Caco-2 (cell line): ENCODE data around the gene ALG5. TPM values are rescaled to one million over a fixed set of nuclear protein-coding genes. Genes with fewer than 3 reads are reported as not detected.

Experiments used
- BruUV-seq: library from RNA; stranded (reverse); fragments of 400-500 nt; replicated peaks from 2 replicates; lab custom pipeline; 2021; lab: Mats Ljungman, UMichigan
- CTCF ChIA-PET: fragments of 300-600 bp; sonication (Branson Sonifier 250); formaldehyde crosslinking; loops from one replicate; lab custom pipeline; 2022; ENCODE audit warnings: antibody characterized with exemption; lab: Charles Lee
- POLR2A ChIA-PET: fragments of 300-600 bp; sonication (Branson Sonifier 250); formaldehyde crosslinking; loops from one replicate; lab custom pipeline; 2022; ENCODE audit warnings: antibody characterized with exemption; lab: Charles Lee
- DNase-seq, 2 experiments: peaks; one replicate each; pipeline versions ENCODE4 v3.0.0 to v3.0.0-alpha.2; 2020 to 2022
- H3K27me3 ChIP-seq: replicated peaks from 2 replicates; pipeline ENCODE4 v1.6.0; 2011; ENCODE audit warnings: low read length; ENCODE audit not compliant: control insufficient read depth, insufficient read depth
- H3K36me3 ChIP-seq: 2 replicates; pipeline ENCODE4 v1.5.1; 2011; ENCODE audit warnings: low read length; ENCODE audit not compliant: control insufficient read depth, insufficient read depth
- H3K4me1 ChIP-seq: fragments of 250-450 bp; sonication (Bioruptor Pico); 2 replicates; pipeline ENCODE4 v1.5.1; 2020; ENCODE audit warnings: mild to moderate bottlenecking
- H3K4me3 ChIP-seq: 2 replicates; pipeline ENCODE4 v1.5.1; 2011; ENCODE audit warnings: low read depth, mild to moderate bottlenecking, control low read depth, low read length
- H3K9me3 ChIP-seq: fragments of 250-450 bp; sonication (Bioruptor Pico); 2 replicates; pipeline ENCODE4 v1.5.1; 2020; ENCODE audit warnings: mild to moderate bottlenecking, moderate library complexity
- H3K27ac Mint-ChIP-seq: one replicate; pipeline ENCODE4 v1.8.0; 2022; ENCODE audit warnings: mixed read lengths; ENCODE audit not compliant: unreplicated experiment
- H3K27me3 Mint-ChIP-seq: one replicate; pipeline ENCODE4 v1.8.0; 2022; ENCODE audit warnings: mixed read lengths; ENCODE audit not compliant: insufficient read depth, unreplicated experiment
- H3K36me3 Mint-ChIP-seq: one replicate; pipeline ENCODE4 v1.8.0; 2022; ENCODE audit warnings: mild to moderate bottlenecking, mixed read lengths; ENCODE audit not compliant: insufficient read depth, unreplicated experiment
- H3K4me1 Mint-ChIP-seq: one replicate; pipeline ENCODE4 v1.8.0; 2022; ENCODE audit warnings: low read depth, mixed read lengths; ENCODE audit not compliant: unreplicated experiment
- H3K4me3 Mint-ChIP-seq: one replicate; pipeline ENCODE4 v1.8.0; 2022; ENCODE audit warnings: mild to moderate bottlenecking, moderate library complexity, mixed read lengths; ENCODE audit not compliant: unreplicated experiment
- H3K9me3 Mint-ChIP-seq: one replicate; pipeline ENCODE4 v1.8.0; 2022; ENCODE audit warnings: mixed read lengths; ENCODE audit not compliant: unreplicated experiment
- intact Hi-C: fragments of 100-400 bp; cut with micrococcal nuclease; formaldehyde crosslinking; loops from one replicate; pipeline ENCODE4 v1.10.0; 2022; ENCODE audit not compliant: unreplicated experiment
- total RNA-seq: library from RNA; stranded (reverse); gene quantifications from 2 replicates; pipeline ENCODE4 v1.2.3, GENCODE V29; 2022
- TF ChIP-seq, protein P1 (sequence below), 2 experiments: fragments of 200-600 bp in 1 of 2; IDR thresholded peaks; 1 replicate in 1 of 2; 2 replicates in 1 of 2; pipeline versions ENCODE4 v1.5.1 to v1.8.0; 2011 to 2022; ENCODE audit warnings: antibody characterized with exemption in 1 of 2, control low read depth in 1 of 2, inconsistent platforms in 1 of 2, low read depth in 1 of 2, low read length in 1 of 2, mild to moderate bottlenecking in 1 of 2, moderate library complexity in 1 of 2; ENCODE audit not compliant: insufficient read depth in 1 of 2, severe bottlenecking in 1 of 2, unreplicated experiment in 1 of 2

The ALG5 gene
- total RNA-seq, 1 experiment from 2014 or later, result 62.0 TPM

DNA sequence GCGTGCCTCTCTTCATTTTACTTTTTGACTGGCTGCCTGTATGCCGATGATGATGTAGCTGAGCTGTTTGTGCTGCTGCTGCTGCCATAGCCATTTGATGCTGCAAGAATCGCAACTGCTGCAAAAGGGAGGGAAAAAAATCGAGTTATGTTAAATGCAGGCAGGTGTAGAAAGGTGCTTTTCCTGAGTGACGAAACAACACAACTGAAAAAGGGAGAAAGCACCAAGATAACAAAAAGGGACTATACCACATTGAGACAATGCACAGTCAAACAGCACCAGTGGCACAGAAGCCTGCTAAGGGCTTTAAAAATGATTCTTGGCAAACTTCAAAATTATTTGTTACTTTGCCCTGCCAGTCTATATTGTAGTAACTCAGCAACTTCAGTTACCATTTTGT, 10.6 kb upstream of the ALG5 start:
- Mint-ChIP-seq H3K9me3 (no peaks in the 10 kb centered on the region), H3K36me3 (peaks cover 75% of the 10 kb centered on the region), H3K27me3 (no peaks in the 10 kb centered on the region), H3K27ac (no peak overlapping the region), H3K4me1 (no peaks in the 10 kb centered on the region), H3K4me3 (no peak overlapping the region)
- TF ChIP-seq, protein P1, sequence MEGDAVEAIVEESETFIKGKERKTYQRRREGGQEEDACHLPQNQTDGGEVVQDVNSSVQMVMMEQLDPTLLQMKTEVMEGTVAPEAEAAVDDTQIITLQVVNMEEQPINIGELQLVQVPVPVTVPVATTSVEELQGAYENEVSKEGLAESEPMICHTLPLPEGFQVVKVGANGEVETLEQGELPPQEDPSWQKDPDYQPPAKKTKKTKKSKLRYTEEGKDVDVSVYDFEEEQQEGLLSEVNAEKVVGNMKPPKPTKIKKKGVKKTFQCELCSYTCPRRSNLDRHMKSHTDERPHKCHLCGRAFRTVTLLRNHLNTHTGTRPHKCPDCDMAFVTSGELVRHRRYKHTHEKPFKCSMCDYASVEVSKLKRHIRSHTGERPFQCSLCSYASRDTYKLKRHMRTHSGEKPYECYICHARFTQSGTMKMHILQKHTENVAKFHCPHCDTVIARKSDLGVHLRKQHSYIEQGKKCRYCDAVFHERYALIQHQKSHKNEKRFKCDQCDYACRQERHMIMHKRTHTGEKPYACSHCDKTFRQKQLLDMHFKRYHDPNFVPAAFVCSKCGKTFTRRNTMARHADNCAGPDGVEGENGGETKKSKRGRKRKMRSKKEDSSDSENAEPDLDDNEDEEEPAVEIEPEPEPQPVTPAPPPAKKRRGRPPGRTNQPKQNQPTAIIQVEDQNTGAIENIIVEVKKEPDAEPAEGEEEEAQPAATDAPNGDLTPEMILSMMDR (IDR thresholded peaks at IDR 0.05; ENCODE audit: insufficient read depth in 1 of 2, low read depth in 1 of 2, low read length in 1 of 2, severe bottlenecking in 1 of 2, unreplicated experiment in 1 of 2), result no peak
- Histone ChIP-seq H3K9me3 (no peaks in the 10 kb centered on the region), H3K36me3 (peaks cover 2% of the 10 kb centered on the region), H3K4me3 (no peak overlapping the region), H3K4me1 (no peaks in the 10 kb centered on the region), H3K27me3 (no peaks in the 10 kb centered on the region)
- intact Hi-C loops, result no loop called here
- CTCF ChIA-PET, result no interaction called here
- no TSS peak for BruUV-seq
- POLR2A ChIA-PET, result no interaction called here
- DNase-seq, result no peak

DNA sequence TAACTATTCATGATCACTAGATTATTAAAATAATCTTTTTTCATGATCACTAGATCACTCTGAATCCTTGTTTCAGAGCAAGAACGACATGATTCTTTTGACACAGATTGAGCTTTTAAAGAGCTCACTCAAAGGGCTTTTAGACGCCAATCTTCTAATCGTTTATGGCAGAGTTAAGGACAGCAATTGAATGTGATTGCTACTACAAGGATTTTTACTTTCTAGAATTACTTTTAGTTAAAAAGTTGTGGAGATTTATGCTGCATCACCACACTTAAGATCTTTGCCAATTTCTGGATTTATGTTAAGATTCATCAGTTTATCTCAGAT, 2.7 kb upstream of the ALG5 start:
- Mint-ChIP-seq H3K27me3 (no peaks in the 10 kb centered on the region), H3K4me1 (peaks cover 11% of the 10 kb centered on the region), H3K9me3 (no peaks in the 10 kb centered on the region), H3K36me3 (peaks cover 71% of the 10 kb centered on the region), H3K27ac (peak overlapping the region; percentile 98), H3K4me3 (peak overlapping the region; percentile 90)
- no TSS peak for BruUV-seq
- Histone ChIP-seq H3K9me3 (no peaks in the 10 kb centered on the region), H3K4me1 (peaks cover 7% of the 10 kb centered on the region; the same call in 1 of the 2 replicates), H3K4me3 (peak overlapping the region; percentile 76), H3K27me3 (no peaks in the 10 kb centered on the region), H3K36me3 (peaks cover 2% of the 10 kb centered on the region; the same call in 1 of the 2 replicates)
- DNase-seq, result no peak
- ChIA-PET CTCF (no interaction called here), POLR2A (no interaction called here)
- intact Hi-C loops, result loop anchor here (2.0 kb wide), 1 partner anchor 57 kb away; the partner anchor contains the start of gene SUPT20H
- TF ChIP-seq, protein P1 (IDR thresholded peaks at IDR 0.05; ENCODE audit: insufficient read depth in 1 of 2, low read depth in 1 of 2, low read length in 1 of 2, severe bottlenecking in 1 of 2, unreplicated experiment in 1 of 2), result no peak

DNA sequence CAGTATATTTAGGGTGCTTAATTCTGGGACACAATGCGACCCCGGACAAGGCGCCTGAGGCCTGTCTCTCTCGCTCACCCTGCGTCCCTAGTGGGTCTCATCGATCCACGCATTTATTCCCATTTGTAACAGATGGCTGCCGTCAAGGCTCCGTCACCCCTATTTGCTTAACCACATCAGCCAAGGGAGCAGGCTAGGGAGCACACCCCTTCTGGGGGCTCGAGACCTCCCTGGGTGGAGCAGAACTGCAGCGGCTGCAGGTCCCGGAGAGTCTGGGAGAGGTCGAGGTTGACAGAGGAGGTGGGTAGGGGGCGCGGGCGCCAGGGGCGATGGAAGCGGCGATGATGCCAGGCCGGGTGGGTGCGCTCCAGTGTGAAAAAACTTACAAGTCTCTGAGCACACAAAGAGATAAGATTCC, 507 bp downstream of the ALG5 start:
- POLR2A ChIA-PET, result no interaction called here
- CTCF ChIA-PET, result interaction anchor here (0.9 kb wide), 1 partner anchor 17 kb away, joined by 3 read pairs; no protein-coding TSS in a partner anchor
- Histone ChIP-seq H3K9me3 (no peaks in the 10 kb centered on the region), H3K4me3 (peak overlapping the region; percentile 76), H3K4me1 (peaks cover 7% of the 10 kb centered on the region; the same call in 1 of the 2 replicates), H3K36me3 (0 out of 2 replicates have a peak, but pooled peaks cover 1% of the 10 kb centered on the region), H3K27me3 (no peaks in the 10 kb centered on the region)
- Mint-ChIP-seq H3K4me1 (peaks cover 11% of the 10 kb centered on the region), H3K27me3 (no peaks in the 10 kb centered on the region), H3K27ac (peak overlapping the region; percentile 98), H3K36me3 (peaks cover 70% of the 10 kb centered on the region), H3K9me3 (no peaks in the 10 kb centered on the region), H3K4me3 (peak overlapping the region; percentile 90)
- TF ChIP-seq, protein P1 (IDR thresholded peaks at IDR 0.05; ENCODE audit: insufficient read depth in 1 of 2, low read depth in 1 of 2, low read length in 1 of 2, severe bottlenecking in 1 of 2, unreplicated experiment in 1 of 2), result peak in 1 of 2 experiments; percentile 9
- DNase-seq, result peak; percentile 38 to 44
- intact Hi-C loops, result loop anchor here (1.0 kb wide), 1 partner anchor 179 kb away; the partner anchor contains the start of gene RFXAP
- no TSS peak for BruUV-seq
